H9 (cell line): ENCODE results near the gene ZNF318. TPM values are rescaled to one million over a fixed set of nuclear protein-coding genes. Genes with fewer than 3 reads are reported as not detected.

Experiments
- DNase-seq: peaks from one replicate; pipeline ENCODE4 v3.0.0-alpha.2; 2017
- H2AFZ ChIP-seq: one replicate; pipeline ENCODE4 v1.6.1; 2013; ENCODE audit warnings: mild to moderate bottlenecking, low read length, control low read depth, moderate library complexity
- H2AK5ac ChIP-seq: 2 replicates; pipeline ENCODE4 v1.6.1; 2013; ENCODE audit warnings: low read length, control low read depth, mixed read lengths; ENCODE audit not compliant: insufficient read length
- H2BK120ac ChIP-seq: one replicate; pipeline ENCODE4 v1.6.1; 2013; ENCODE audit warnings: low read depth, mild to moderate bottlenecking, low read length, control low read depth, inconsistent platforms; ENCODE audit not compliant: poor library complexity, severe bottlenecking
- H2BK12ac ChIP-seq: 2 replicates; pipeline ENCODE4 v1.6.1; 2013; ENCODE audit warnings: low read length, control low read depth, mixed read lengths, low read depth; ENCODE audit not compliant: insufficient read length
- H2BK15ac ChIP-seq: 2 replicates; pipeline ENCODE4 v1.6.1; 2013; ENCODE audit warnings: low read depth, low read length, control low read depth
- H2BK20ac ChIP-seq: one replicate; pipeline ENCODE4 v1.6.1; 2013; ENCODE audit warnings: low read depth, mild to moderate bottlenecking, low read length, control low read depth, inconsistent platforms; ENCODE audit not compliant: poor library complexity, severe bottlenecking
- H2BK5ac ChIP-seq: 2 replicates; pipeline ENCODE4 v1.6.1; 2013; ENCODE audit warnings: low read length, control low read depth, mixed read lengths; ENCODE audit not compliant: insufficient read length
- H3K14ac ChIP-seq: 2 replicates; pipeline ENCODE4 v1.6.1; 2013; ENCODE audit warnings: low read length, control low read depth; ENCODE audit not compliant: insufficient read depth
- H3K18ac ChIP-seq: 2 replicates; pipeline ENCODE4 v1.6.1; 2013; ENCODE audit warnings: low read depth, mild to moderate bottlenecking, mixed read lengths, low read length, control low read depth; ENCODE audit not compliant: insufficient read length
- H3K23ac ChIP-seq: 2 replicates; pipeline ENCODE4 v1.6.1; 2013; ENCODE audit warnings: low read length, control low read depth, mixed read lengths, low read depth; ENCODE audit not compliant: insufficient read length
- H3K23me2 ChIP-seq: 2 replicates; pipeline ENCODE4 v1.6.1; 2013; ENCODE audit warnings: low read depth, mild to moderate bottlenecking, mixed read lengths, low read length, control low read depth; ENCODE audit not compliant: insufficient read length, poor library complexity, severe bottlenecking
- H3K27ac ChIP-seq: 2 replicates; pipeline ENCODE4 v1.5.1; 2013; ENCODE audit warnings: low read length, control low read depth, mixed read lengths, low read depth; ENCODE audit not compliant: insufficient read length
- H3K27me3 ChIP-seq: 2 replicates; pipeline ENCODE4 v1.6.1; 2013; ENCODE audit warnings: low read length, control low read depth, inconsistent platforms; ENCODE audit not compliant: insufficient read depth
- H3K4ac ChIP-seq: 2 replicates; pipeline ENCODE4 v1.6.1; 2013; ENCODE audit warnings: low read depth, mild to moderate bottlenecking, control low read depth, inconsistent platforms, low read length, moderate library complexity
- H3K4me1 ChIP-seq: 2 replicates; pipeline ENCODE4 v1.6.1; 2013; ENCODE audit warnings: low read length, control low read depth, inconsistent platforms; ENCODE audit not compliant: insufficient read depth
- H3K4me2 ChIP-seq: 2 replicates; pipeline ENCODE4 v1.6.1; 2013; ENCODE audit warnings: low read length, control low read depth, mixed read lengths; ENCODE audit not compliant: insufficient read length, insufficient read depth
- H3K56ac ChIP-seq: 2 replicates; pipeline ENCODE4 v1.6.1; 2013; ENCODE audit warnings: low read depth, mild to moderate bottlenecking, mixed read lengths, low read length, control low read depth; ENCODE audit not compliant: insufficient read length
- H3K79me1 ChIP-seq: 2 replicates; pipeline ENCODE4 v1.6.1; 2013; ENCODE audit warnings: low read depth, mild to moderate bottlenecking, moderate library complexity, low read length, control low read depth, inconsistent platforms; ENCODE audit not compliant: insufficient read depth, poor library complexity, severe bottlenecking
- H3K79me2 ChIP-seq: 2 replicates; pipeline ENCODE4 v1.6.1; 2013; ENCODE audit warnings: low read length, control low read depth, inconsistent platforms; ENCODE audit not compliant: insufficient read depth
- H3K9ac ChIP-seq: 2 replicates; pipeline ENCODE4 v1.6.1; 2013; ENCODE audit warnings: low read length, control low read depth, mixed read lengths; ENCODE audit not compliant: insufficient read length; ENCODE audit errors: extremely low read depth
- H3K9me3 ChIP-seq: one replicate; pipeline ENCODE4 v1.6.1; 2013; ENCODE audit warnings: low read depth, low read length, inconsistent platforms; ENCODE audit not compliant: control insufficient read depth
- H3T11ph ChIP-seq: one replicate; pipeline ENCODE4 v1.6.1; 2013; ENCODE audit warnings: mild to moderate bottlenecking, low read length, control low read depth, inconsistent platforms
- H4K20me1 ChIP-seq: one replicate; pipeline ENCODE4 v1.6.1; 2013; ENCODE audit not compliant: control insufficient read depth, insufficient read length, insufficient read depth
- H4K5ac ChIP-seq: 2 replicates; pipeline ENCODE4 v1.6.1; 2013; ENCODE audit warnings: low read depth, mild to moderate bottlenecking, mixed read lengths, low read length, control low read depth; ENCODE audit not compliant: insufficient read length
- H4K8ac ChIP-seq: replicated peaks from 2 replicates; pipeline ENCODE4 v1.6.1; 2013; ENCODE audit warnings: low read length, control low read depth, mixed read lengths, low read depth; ENCODE audit not compliant: insufficient read length
- H4K91ac ChIP-seq: 2 replicates; pipeline ENCODE4 v1.6.1; 2013; ENCODE audit warnings: low read depth, mild to moderate bottlenecking, moderate library complexity, mixed read lengths, low read length, control low read depth; ENCODE audit not compliant: insufficient read length
- H3K27ac Mint-ChIP-seq, 3 experiments: 2 replicates in 2 of 3; 3 replicates in 1 of 3; pipeline ENCODE4 v1.8.0; 2020 to 2021; ENCODE audit warnings: mixed read lengths in 3 of 3, mild to moderate bottlenecking in 1 of 3, moderate library complexity in 1 of 3
- H3K27me3 Mint-ChIP-seq: 2 replicates; pipeline ENCODE4 v1.8.0; 2021; ENCODE audit warnings: low read depth, mild to moderate bottlenecking, moderate library complexity, mixed read lengths
- H3K36me3 Mint-ChIP-seq, 3 experiments: 2 replicates in 2 of 3; 3 replicates in 1 of 3; pipeline ENCODE4 v1.8.0; 2020 to 2021; ENCODE audit warnings: low read depth in 3 of 3, mixed read lengths in 3 of 3; ENCODE audit not compliant: insufficient read depth in 1 of 3
- H3K4me1 Mint-ChIP-seq, 2 experiments: 2 replicates each; pipeline ENCODE4 v1.8.0; 2020; ENCODE audit warnings: mixed read lengths in 2 of 2
- H3K4me3 Mint-ChIP-seq, 2 experiments: 2 replicates in 1 of 2; 3 replicates in 1 of 2; pipeline ENCODE4 v1.8.0; 2020 to 2021; ENCODE audit warnings: mild to moderate bottlenecking in 2 of 2, mixed read lengths in 2 of 2, moderate library complexity in 1 of 2
- H3K9me3 Mint-ChIP-seq, 2 experiments: 2 replicates in 1 of 2; 3 replicates in 1 of 2; pipeline ENCODE4 v1.8.0; 2020; ENCODE audit warnings: mild to moderate bottlenecking in 2 of 2, mixed read lengths in 2 of 2, moderate library complexity in 1 of 2
- WGBS: extraction: QIAGEN DNeasy Blood & Tissue Kit; methylation state at CpG from one replicate; pipeline ENCODE4 v1.1.7; 2013; ENCODE audit warnings: missing lambda C conversion rate, low lambda C conversion rate, mixed read lengths; ENCODE audit not compliant: insufficient read length; ENCODE audit errors: extremely low coverage; 5-methylcytosine and 5-hydroxymethylcytosine counted together
- total RNA-seq: library from RNA; stranded (reverse); gene quantifications from 2 replicates; pipeline ENCODE4 v1.2.1, GENCODE V29; 2021
- TF ChIP-seq, protein P1 (sequence below): fragments of 200-600 bp; sonication (generic); conservative IDR thresholded peaks from 3 replicates; pipeline ENCODE4 v1.8.0; 2021; ENCODE audit warnings: antibody characterized with exemption, mild to moderate bottlenecking

ZNF318 gene
- total RNA-seq, 1 experiment from 2014 or later = 16.3 TPM

DNA sequence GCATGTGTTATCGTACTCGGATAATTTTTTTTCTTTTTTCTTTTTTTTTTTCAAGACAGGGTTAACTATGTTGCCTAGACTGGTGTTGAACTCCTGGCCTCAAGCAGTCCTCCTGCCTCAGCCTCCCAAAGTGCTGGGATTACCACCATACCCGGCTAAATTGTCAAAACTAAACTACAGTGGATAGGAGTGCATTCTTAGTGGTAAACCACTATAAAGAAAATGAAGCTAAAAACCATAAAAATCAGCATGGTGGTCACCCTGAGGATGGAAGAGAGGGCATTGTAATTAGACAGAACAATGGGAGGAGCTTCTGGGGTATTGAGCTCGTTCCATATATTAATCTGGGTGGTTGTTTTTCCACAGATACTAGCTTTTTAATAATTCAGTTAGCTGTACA, 6.2 kb upstream of the ZNF318 start:
- Histone ChIP-seq H4K8ac (no peak overlapping the region), H4K20me1 (no peaks in the 10 kb centered on the region), H2BK15ac (no peak overlapping the region), H3K27me3 (no peaks in the 10 kb centered on the region), H4K5ac (no peak overlapping the region), H2AFZ (no peak overlapping the region), H2AK5ac (no peak overlapping the region), H3K4me1 (0 out of 2 replicates have a peak, but pooled peaks cover 2% of the 10 kb centered on the region), H3K79me2 (no peaks in the 10 kb centered on the region), H3K27ac (no peak overlapping the region), H3K4ac (no peak overlapping the region), H4K91ac (no peak overlapping the region), H3K56ac (no peak overlapping the region), H3K9ac (no peak overlapping the region), H2BK12ac (no peak overlapping the region), H3K18ac (no peak overlapping the region), H3K9me3 (no peaks in the 10 kb centered on the region), H3K14ac (no peak overlapping the region), H3K79me1 (no peaks in the 10 kb centered on the region), H2BK20ac (no peak overlapping the region), H2BK5ac (no peak overlapping the region), H2BK120ac (no peak overlapping the region), H3K23me2 (no peaks in the 10 kb centered on the region), H3T11ph (no peak overlapping the region), H3K4me2 (no peak overlapping the region), H3K23ac (no peak overlapping the region)
- no peaks in the 10 kb centered on the region for H3K36me3 Mint-ChIP-seq
- no peak overlapping the region for H3K27ac Mint-ChIP-seq
- peaks cover 12% of the 10 kb centered on the region for H3K27me3 Mint-ChIP-seq
- WGBS = no CpG with 5 or more reads among the region's 4 CpGs
- H3K9me3 Mint-ChIP-seq = no peaks in the 10 kb centered on the region
- peaks cover 4 to 6% of the 10 kb centered on the region in 2 experiments; a peak in 3 of 4 replicates for H3K4me1 Mint-ChIP-seq
- TF ChIP-seq, protein P1, sequence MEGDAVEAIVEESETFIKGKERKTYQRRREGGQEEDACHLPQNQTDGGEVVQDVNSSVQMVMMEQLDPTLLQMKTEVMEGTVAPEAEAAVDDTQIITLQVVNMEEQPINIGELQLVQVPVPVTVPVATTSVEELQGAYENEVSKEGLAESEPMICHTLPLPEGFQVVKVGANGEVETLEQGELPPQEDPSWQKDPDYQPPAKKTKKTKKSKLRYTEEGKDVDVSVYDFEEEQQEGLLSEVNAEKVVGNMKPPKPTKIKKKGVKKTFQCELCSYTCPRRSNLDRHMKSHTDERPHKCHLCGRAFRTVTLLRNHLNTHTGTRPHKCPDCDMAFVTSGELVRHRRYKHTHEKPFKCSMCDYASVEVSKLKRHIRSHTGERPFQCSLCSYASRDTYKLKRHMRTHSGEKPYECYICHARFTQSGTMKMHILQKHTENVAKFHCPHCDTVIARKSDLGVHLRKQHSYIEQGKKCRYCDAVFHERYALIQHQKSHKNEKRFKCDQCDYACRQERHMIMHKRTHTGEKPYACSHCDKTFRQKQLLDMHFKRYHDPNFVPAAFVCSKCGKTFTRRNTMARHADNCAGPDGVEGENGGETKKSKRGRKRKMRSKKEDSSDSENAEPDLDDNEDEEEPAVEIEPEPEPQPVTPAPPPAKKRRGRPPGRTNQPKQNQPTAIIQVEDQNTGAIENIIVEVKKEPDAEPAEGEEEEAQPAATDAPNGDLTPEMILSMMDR = no peak
- no peak overlapping the region for H3K4me3 Mint-ChIP-seq
- no peak for DNase-seq
